Measurements from ENCODE around the gene C1orf105.

GRCh38 chr1:172431204-172431603 lies 10.7 kb downstream of the C1orf105 start:
- TF ChIP-seq CTCF (IDR thresholded peaks at IDR 0.05) = no peak
- no peak for TF ChIP-seq EZH2phosphoT487 (IDR thresholded peaks at IDR 0.05)

Data from neural progenitor cell (in vitro differentiated cells).